K562 (cell line): ENCODE measurements around the gene HINT2. TPM values are rescaled to one million over a fixed set of nuclear protein-coding genes. Genes with fewer than 3 reads are reported as not detected.

Experiments used
- ASH1L ChIP-seq: fragments of 450-650 bp; IDR thresholded peaks from 2 replicates; pipeline ENCODE4 v1.6.1; 2018; ENCODE audit warnings: borderline replicate concordance, mild to moderate bottlenecking, low read depth; ENCODE audit not compliant: partially characterized antibody
- CHD1 ChIP-seq: fragments of 200-600 bp; sonication (generic); IDR thresholded peaks from one replicate; pipeline ENCODE4 v1.6.1; 2012; ENCODE audit warnings: mild to moderate bottlenecking, moderate library complexity, low read length, inconsistent platforms
- ETS2 ChIP-seq: IDR thresholded peaks from 2 replicates; pipeline ENCODE4 v1.6.1; 2016; ENCODE audit warnings: borderline replicate concordance, missing genetic modification characterization, mild to moderate bottlenecking, moderate library complexity, missing compliant biosample characterization; ENCODE audit not compliant: poor library complexity, severe bottlenecking
- FOSL1 ChIP-seq: fragments of 200-800 bp; sonication (Bioruptor generic); conservative IDR thresholded peaks from 2 replicates; pipeline ENCODE4 v1.6.1; 2016; ENCODE audit warnings: missing genetic modification characterization, missing compliant biosample characterization
- ILK ChIP-seq: fragments of 450-650 bp; IDR thresholded peaks from 2 replicates; pipeline ENCODE4 v1.6.1; 2016; ENCODE audit warnings: missing genetic modification characterization, low read depth, mild to moderate bottlenecking, missing compliant biosample characterization, moderate library complexity, borderline replicate concordance
- L3MBTL2 ChIP-seq: fragments of 450-650 bp; IDR thresholded peaks from 2 replicates; pipeline ENCODE4 v1.6.1; 2016; ENCODE audit warnings: mild to moderate bottlenecking, moderate library complexity
- MCM7 ChIP-seq, 2 experiments: fragments of 450-650 bp; IDR thresholded peaks; 2 replicates each; pipeline ENCODE4 v1.6.1; 2016 to 2018
- NONO ChIP-seq, 2 experiments: fragments of 200-400 bp in 1 of 2; fragments of 450-650 bp in 1 of 2; formaldehyde crosslinking in 1 of 2; IDR thresholded peaks; 2 replicates each; pipeline ENCODE4 v1.6.1; 2017; ENCODE audit warnings: low read depth in 2 of 2, mild to moderate bottlenecking in 2 of 2, moderate library complexity in 2 of 2, low read length in 1 of 2
- PHF8 ChIP-seq: fragments of 200-600 bp; sonication (generic); IDR thresholded peaks from 2 replicates; pipeline ENCODE4 v1.6.1; 2012; ENCODE audit warnings: mixed run types, mild to moderate bottlenecking, inconsistent platforms, low read length, moderate library complexity, borderline replicate concordance
- PHTF2 ChIP-seq: fragments of 250-450 bp; sonication (Bioruptor Pico); IDR thresholded peaks from 2 replicates; pipeline ENCODE4 v1.5.0; 2021; ENCODE audit warnings: mild to moderate bottlenecking
- PML ChIP-seq: IDR thresholded peaks from 2 replicates; pipeline ENCODE4 v1.6.1; 2012; ENCODE audit warnings: low read length, inconsistent platforms
- POLR2B ChIP-seq: fragments of 450-650 bp; IDR thresholded peaks from 2 replicates; pipeline ENCODE4 v1.6.1; 2018; ENCODE audit warnings: low read depth; ENCODE audit not compliant: partially characterized antibody
- RBBP5 ChIP-seq: fragments of 200-600 bp; sonication (generic); IDR thresholded peaks from 2 replicates; pipeline ENCODE4 v1.6.1; 2012; ENCODE audit warnings: borderline replicate concordance, mild to moderate bottlenecking, low read length, control low read depth, inconsistent platforms; ENCODE audit not compliant: insufficient read depth, poor library complexity, severe bottlenecking
- RBM14 ChIP-seq: fragments of 200-400 bp; formaldehyde crosslinking; IDR thresholded peaks from 2 replicates; pipeline ENCODE4 v1.6.1; 2018; ENCODE audit warnings: low read depth, mild to moderate bottlenecking, low read length, moderate library complexity, borderline replicate concordance; ENCODE audit not compliant: insufficient read depth
- SAFB ChIP-seq: fragments of 200-400 bp; formaldehyde crosslinking; IDR thresholded peaks from 2 replicates; pipeline ENCODE4 v1.6.1; 2017; ENCODE audit warnings: low read depth, low read length, borderline replicate concordance
- SRSF1 ChIP-seq: fragments of 200-400 bp; formaldehyde crosslinking; IDR thresholded peaks from 2 replicates; pipeline ENCODE4 v1.6.1; 2017; ENCODE audit warnings: mild to moderate bottlenecking, low read depth, low read length, moderate library complexity
- TAF1 ChIP-seq: IDR thresholded peaks from 2 replicates; pipeline ENCODE4 v1.6.1; 2011; ENCODE audit warnings: mild to moderate bottlenecking, low read length, moderate library complexity; ENCODE audit not compliant: insufficient read depth, control insufficient read depth, severe bottlenecking; ENCODE audit errors: extremely low read depth
- UBTF ChIP-seq, 2 experiments: IDR thresholded peaks; 2 replicates each; pipeline ENCODE4 v1.6.1; 2012; ENCODE audit warnings: improper control_type of control experiment in 2 of 2, low read depth in 2 of 2, low read length in 2 of 2, borderline replicate concordance in 1 of 2
- ZNF143 ChIP-seq: sonication (generic); formaldehyde crosslinking; IDR thresholded peaks from 2 replicates; pipeline ENCODE4 v1.9.0; 2022; ENCODE audit warnings: mild to moderate bottlenecking, missing genetic modification reagents
- ZNF175 ChIP-seq: fragments of 200-800 bp; sonication (Bioruptor generic); IDR thresholded peaks from 2 replicates; pipeline ENCODE4 v1.6.1; 2016; ENCODE audit warnings: low read depth, mild to moderate bottlenecking, missing genetic modification characterization, missing compliant biosample characterization
- polyA plus RNA-seq, 8 experiments: library from polyadenylated mRNA; depleted of rRNA in 4 of 8; stranded (reverse) in 5 of 8; unstranded in 3 of 8; fragments of >200 nt; fragmentation: Nextera tagmentation in 2 of 8; fragmentation: Illumina TruSeq in 1 of 8; extraction: Ambion mirVana in 2 of 8; extraction: Trizol in 1 of 8; gene quantifications; 2 replicates each; pipeline versions ENCODE4 v1.2.1 to v1.2.3, GENCODE V29; 2011 to 2014; ENCODE audit warnings: inconsistent platforms in 1 of 8, missing spikeins in 1 of 8
- total RNA-seq, 7 experiments: library from RNA; depleted of rRNA in 6 of 7; stranded (reverse); fragments of >200 nt in 6 of 7; fragmentation: Illumina TruSeq in 2 of 7; extraction: Trizol in 2 of 7; gene quantifications; 2 replicates each; pipeline versions ENCODE4 v1.2.1 to v1.2.3, GENCODE V29; 2011 to 2021; ENCODE audit warnings: low replicate concordance in 1 of 7
- TF ChIP-seq, protein P1 (sequence below): sonication (generic); formaldehyde crosslinking; IDR thresholded peaks from 2 replicates; pipeline ENCODE4 v1.8.0; 2022; ENCODE audit warnings: mild to moderate bottlenecking, low read depth, missing genetic modification reagents
- TF ChIP-seq, protein P2 (sequence below): sonication (generic); formaldehyde crosslinking; IDR thresholded peaks from 2 replicates; pipeline ENCODE4 v1.8.0; 2022; ENCODE audit warnings: missing genetic modification reagents, mild to moderate bottlenecking, moderate library complexity, borderline replicate concordance

Gene HINT2
- total and polyA plus RNA-seq, 9 of the 15 experiments (the other 6 are each of a cell fraction or from before 2014, with no cell fraction given): 5.6 to 44.1 (median 27.9) TPM

DNA sequence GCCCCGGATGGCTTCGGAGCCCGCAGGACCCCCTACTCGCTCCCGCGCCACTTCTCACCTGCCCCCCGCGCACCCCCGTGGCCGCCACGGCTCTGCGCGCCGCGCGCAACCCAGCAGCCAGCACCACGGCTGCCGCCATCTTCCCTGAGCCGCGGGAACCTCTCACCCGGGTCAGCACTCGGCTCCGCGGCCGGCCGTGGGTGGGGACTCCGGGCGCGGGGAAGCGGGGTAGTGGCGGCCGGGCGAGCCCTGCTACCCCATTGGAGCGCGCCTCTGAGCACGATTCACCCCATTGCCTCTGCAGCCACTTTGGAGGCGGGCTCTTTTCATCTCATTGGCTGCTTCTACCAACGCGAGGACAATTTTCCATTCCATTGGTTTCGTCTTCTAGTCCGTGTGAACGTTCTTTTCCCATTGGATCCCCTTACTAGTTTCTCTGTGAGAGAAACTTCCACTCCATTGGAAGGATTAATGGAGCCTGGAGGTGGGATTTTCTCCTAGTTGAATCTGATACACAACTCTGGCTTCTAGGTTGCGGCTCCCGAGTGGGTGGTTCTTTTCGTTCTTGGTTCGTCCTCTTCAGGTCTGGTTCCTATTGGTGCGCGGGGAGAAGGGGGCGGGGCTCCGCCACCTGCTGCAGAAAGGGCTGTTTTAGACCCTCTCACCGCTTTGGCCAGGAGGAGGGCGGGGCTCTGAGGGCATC lies at the start of gene HINT2 (continued):
- peak; percentile 81; the same call in 1 of the 2 replicates for TF ChIP-seq PHF8
- TF ChIP-seq NONO (IDR thresholded peaks at IDR 0.05; ENCODE audit: low read depth in 2 of 2, low read length in 1 of 2): peak in 1 of 2 experiments; percentile 96; a peak in 2 of 4 replicates
- TF ChIP-seq PML: peak; percentile 61; the same call in 1 of the 2 replicates
- TF ChIP-seq ZNF175 (CRISPR knock-in tag): no peak
- peak; percentile 78 for TF ChIP-seq SAFB
- peak in 1 of 2 experiments; percentile 69; a peak in 1 of 4 replicates for TF ChIP-seq UBTF (IDR thresholded peaks at IDR 0.05; ENCODE audit: borderline replicate concordance in 1 of 2, low read depth in 2 of 2, low read length in 2 of 2)
- TF ChIP-seq, protein P1, sequence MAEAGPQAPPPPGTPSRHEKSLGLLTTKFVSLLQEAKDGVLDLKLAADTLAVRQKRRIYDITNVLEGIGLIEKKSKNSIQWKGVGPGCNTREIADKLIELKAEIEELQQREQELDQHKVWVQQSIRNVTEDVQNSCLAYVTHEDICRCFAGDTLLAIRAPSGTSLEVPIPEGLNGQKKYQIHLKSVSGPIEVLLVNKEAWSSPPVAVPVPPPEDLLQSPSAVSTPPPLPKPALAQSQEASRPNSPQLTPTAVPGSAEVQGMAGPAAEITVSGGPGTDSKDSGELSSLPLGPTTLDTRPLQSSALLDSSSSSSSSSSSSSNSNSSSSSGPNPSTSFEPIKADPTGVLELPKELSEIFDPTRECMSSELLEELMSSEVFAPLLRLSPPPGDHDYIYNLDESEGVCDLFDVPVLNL (CRISPR knock-in tag): 0 out of 2 replicates have a peak, but pooled peaks have one; percentile 44
- TF ChIP-seq ILK (tag): no peak
- peak; percentile 78 for TF ChIP-seq TAF1
- TF ChIP-seq FOSL1 (tag): 0 out of 2 replicates have a peak, but pooled peaks have one; percentile 9
- 0 out of 2 replicates have a peak, but pooled peaks have one; percentile 79 for TF ChIP-seq RBM14
- TF ChIP-seq CHD1: no peak
- TF ChIP-seq PHTF2 (CRISPR knock-in tag): no peak
- no peak for TF ChIP-seq L3MBTL2
- TF ChIP-seq ZNF143 (CRISPR knock-in tag): no peak
- no peak for TF ChIP-seq ETS2 (tag)
- TF ChIP-seq, protein P2, sequence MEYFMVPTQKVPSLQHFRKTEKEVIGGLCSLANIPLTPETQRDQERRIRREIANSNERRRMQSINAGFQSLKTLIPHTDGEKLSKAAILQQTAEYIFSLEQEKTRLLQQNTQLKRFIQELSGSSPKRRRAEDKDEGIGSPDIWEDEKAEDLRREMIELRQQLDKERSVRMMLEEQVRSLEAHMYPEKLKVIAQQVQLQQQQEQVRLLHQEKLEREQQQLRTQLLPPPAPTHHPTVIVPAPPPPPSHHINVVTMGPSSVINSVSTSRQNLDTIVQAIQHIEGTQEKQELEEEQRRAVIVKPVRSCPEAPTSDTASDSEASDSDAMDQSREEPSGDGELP (CRISPR knock-in tag): peak; percentile 70
- peak; percentile 77 for TF ChIP-seq POLR2B
- peak; percentile 92 for TF ChIP-seq ASH1L
- no peak for TF ChIP-seq MCM7 (IDR thresholded peaks at IDR 0.05)
- no peak for TF ChIP-seq SRSF1
- TF ChIP-seq RBBP5: peak; percentile 23
